Measurements from ENCODE around the gene PLEKHJ1.

PLEKHJ1 gene

GRCh38 chr19:2234996-2235380, 1.1 kb downstream of the PLEKHJ1 start:
- no peak for DNase-seq (ENCODE audit: low read depth)

DNA sequence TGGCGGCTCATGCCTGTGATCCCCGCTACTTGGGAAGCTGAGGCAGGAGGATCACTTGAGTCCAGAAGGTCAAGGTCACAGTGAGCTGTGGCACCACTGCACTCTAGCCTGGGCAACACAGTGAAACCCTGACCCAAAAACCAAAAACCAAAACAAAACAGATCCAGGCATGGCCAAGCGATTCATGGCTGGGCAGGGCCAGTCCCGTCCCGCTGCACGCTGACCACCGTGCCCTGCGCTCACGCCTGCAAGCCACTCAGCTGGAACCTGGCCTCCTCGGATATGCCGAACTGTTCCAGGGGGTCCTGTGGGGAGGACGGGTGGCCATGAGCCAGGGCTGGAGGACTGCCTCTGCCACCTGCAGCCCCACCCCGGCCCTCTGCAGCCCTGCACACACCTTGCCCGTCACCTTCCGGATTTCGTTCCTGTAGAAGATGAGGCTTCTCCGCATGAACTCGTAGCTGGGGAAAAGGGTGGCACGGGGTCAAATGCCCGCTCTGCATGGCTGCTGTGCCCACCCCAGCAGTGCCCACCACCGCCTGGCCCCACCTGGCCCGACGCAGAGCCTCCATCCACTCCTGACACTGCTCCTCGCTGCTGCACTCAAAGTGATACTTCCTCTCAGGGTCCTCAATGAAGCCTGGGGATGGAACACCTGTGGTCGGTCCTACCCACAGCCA, 2.4 kb downstream of the PLEKHJ1 start:
- DNase-seq (ENCODE audit: low read depth) = no peak

GRCh38 chr19:2232286-2233151, 3.6 kb downstream of the PLEKHJ1 start:
- no peak for DNase-seq (ENCODE audit: low read depth)

DNA sequence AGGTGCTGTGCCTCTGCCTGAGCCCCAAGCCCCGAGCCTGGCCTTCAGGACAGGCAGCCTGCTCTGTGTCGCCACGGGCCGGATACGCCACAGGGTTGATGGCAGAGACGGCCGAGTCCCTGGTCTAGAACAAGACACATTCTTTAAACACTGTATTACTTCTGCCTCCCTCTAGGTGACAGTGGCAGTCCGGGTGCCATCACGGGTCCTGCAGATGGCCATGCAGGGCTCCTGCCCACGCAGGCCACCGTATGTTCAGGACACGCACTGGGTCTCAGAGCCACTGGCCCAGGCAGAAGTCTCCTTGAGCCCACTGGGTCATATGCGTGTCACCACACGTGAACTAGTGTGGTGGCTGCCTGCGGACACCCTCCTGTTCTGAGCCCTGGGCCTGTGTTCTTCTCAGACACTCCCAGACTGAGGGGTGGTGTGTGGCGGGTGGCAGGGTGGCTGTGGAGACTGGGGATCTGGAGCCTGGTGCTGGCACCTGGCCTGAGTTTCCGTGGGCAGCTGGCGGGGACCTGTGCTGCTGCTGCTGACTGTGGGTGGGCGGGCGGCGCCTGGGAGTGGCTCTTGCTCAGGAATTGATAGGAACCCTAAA, 4.4 kb downstream of the PLEKHJ1 start:
- DNase-seq (ENCODE audit: low read depth) = no peak

GRCh38 chr19:2230807-2231533, 5.2 kb downstream of the PLEKHJ1 start:
- DNase-seq (ENCODE audit: low read depth) = no peak

- no peak for DNase-seq (ENCODE audit: low read depth)
Measured at GRCh38 chr19:2230033-2230531, 6.0 kb downstream of the PLEKHJ1 start.

- DNase-seq (ENCODE audit: low read depth) = no peak
Measured at GRCh38 chr19:2229103-2230032, 6.8 kb downstream of the PLEKHJ1 start.

DNA sequence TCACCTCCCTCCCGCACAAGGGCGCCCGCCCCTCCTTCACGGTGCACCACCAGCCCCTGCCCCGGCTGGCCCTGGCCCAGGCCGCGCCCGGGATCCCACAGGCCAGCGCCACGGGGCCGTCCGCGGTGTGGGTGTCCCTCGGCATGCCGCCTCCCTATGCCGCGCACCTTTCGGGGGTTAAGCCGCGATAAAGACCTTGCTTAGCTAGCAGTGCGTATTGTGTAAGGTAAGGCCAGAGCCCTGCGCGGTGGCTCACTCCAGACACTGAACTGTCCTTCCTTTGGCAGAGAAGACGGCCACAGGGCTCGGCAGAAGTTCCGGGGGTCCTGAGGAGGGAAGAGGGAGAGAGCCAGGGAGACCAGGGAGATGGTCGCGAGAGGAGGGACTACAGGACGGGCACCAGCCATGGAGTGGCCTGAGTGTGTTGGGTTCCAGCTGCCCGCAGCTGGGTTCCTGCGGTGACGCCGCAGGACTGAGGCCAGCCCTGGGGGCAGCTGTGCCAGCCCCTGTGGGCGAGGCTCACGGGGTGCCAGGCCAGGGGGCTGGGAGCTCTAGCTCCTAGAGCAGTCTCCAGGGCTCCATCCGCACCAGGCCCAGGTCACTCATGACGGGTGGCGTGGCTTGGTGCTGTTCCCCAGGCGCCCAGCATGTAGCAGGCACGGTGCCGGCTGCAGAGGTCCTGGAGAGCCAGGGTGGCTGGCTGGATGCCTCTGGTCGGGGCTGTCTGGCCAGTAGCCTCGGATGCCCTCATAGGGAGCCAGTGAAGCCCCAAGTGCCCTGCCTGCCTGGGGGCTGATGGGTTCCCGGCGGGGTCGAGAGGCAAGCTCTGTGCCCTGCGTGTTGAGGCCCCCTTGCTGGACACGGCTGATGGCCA, 7.7 kb downstream of the PLEKHJ1 start:
- DNase-seq (ENCODE audit: low read depth) = no peak

- no peak for DNase-seq (ENCODE audit: low read depth)
Measured at GRCh38 chr19:2227415-2228156, 8.5 kb downstream of the PLEKHJ1 start.

DNA sequence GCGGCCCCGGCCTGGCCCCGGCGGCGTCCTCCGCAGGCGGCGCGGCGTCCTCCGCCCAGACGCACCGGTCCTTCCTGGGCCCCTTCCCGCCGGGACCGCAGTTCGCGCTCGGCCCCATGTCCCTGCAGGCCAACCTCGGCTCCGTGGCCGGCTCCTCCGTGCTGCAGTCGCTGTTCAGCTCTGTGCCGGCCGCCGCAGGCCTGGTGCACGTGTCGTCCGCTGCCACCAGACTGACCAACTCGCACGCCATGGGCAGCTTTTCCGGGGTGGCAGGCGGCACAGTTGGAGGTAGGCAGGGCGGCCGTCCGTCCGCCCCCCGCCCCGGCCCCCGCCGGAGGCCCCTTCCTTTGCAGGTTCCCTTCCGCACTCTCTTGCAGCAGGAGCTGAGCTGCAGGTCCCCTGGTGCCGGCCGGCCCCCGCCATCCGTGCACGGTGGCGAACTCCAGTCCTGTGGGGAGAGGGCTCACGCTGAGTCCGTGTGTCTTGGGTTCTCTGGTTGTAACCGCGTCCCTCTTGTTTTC, 9.2 kb downstream of the PLEKHJ1 start:
- DNase-seq (ENCODE audit: low read depth) = no peak

GRCh38 chr19:2226051-2226839, 9.9 kb downstream of the PLEKHJ1 start:
- no peak for DNase-seq (ENCODE audit: low read depth)

- no peak for DNase-seq (ENCODE audit: low read depth)
Measured at GRCh38 chr19:2225415-2226050, 10.6 kb downstream of the PLEKHJ1 start.

- DNase-seq (ENCODE audit: low read depth) = no peak
Measured at GRCh38 chr19:2224754-2225349, 11.3 kb downstream of the PLEKHJ1 start.

- no peak for DNase-seq (ENCODE audit: low read depth)
Measured at GRCh38 chr19:2223959-2224358, 12.2 kb downstream of the PLEKHJ1 start.

GRCh38 chr19:2223391-2223790, 12.7 kb downstream of the PLEKHJ1 start:
- no peak for DNase-seq (ENCODE audit: low read depth)

DNA sequence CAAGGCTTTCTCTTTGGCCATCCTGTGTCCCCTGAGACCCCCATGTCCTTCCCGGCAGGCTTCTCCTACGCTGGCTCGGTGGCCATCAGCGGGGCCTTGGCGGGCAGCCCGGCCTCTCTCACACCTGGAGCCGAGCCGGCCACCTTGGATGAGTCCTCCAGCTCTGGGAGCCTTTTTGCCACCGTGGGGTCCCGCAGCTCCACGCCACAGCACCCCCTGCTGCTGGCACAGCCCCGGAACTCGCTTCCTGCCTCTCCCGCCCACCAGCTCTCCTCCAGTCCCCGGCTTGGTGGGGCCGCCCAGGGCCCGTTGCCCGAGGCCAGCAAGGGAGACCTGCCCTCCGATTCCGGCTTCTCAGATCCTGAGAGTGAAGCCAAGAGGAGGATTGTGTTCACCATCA, 14.2 kb downstream of the PLEKHJ1 start:
- no peak for DNase-seq (ENCODE audit: low read depth)

GRCh38 chr19:2221250-2221831, 14.8 kb downstream of the PLEKHJ1 start:
- DNase-seq (ENCODE audit: low read depth) = no peak
